ENCODE measurements around the gene ACACB.

ACACB gene

DNA sequence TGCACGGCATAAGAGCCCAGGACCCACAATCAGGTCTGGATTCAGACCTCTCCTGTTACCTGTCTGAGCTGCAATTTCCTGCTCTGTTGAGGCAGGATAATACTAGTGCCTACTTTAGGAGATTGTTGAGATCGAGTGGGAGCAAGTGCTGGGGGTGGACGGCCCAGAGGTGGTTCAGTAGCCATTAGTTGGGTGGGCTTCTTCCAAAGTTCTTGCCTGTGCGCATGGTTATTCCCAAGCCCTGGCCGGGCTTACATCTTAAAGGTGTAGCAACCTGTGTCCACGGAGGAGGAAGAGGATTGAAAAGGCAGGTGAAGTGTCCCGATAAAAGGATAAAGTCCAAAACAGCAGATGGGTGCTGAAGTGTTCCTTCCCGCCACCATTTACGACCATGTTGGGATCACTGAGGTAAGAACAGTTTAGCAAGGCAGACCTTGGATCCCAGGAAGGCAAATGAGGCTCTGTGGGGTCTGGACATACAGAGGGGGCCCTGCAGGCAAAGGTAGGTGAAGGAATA is 33.8 kb downstream of the ACACB start:
- Mint-ChIP-seq H3K4me1 (peaks cover 10% of the 10 kb centered on the region), H3K27me3 (ENCODE audit: low read depth, poor library complexity) (peaks cover 50% of the 10 kb centered on the region), H3K27ac (no peak overlapping the region), H3K9me3 (no peaks in the 10 kb centered on the region), H3K36me3 (ENCODE audit: low read depth) (no peaks in the 10 kb centered on the region), H3K4me3 (no peak overlapping the region)
- TF ChIP-seq, protein P1, sequence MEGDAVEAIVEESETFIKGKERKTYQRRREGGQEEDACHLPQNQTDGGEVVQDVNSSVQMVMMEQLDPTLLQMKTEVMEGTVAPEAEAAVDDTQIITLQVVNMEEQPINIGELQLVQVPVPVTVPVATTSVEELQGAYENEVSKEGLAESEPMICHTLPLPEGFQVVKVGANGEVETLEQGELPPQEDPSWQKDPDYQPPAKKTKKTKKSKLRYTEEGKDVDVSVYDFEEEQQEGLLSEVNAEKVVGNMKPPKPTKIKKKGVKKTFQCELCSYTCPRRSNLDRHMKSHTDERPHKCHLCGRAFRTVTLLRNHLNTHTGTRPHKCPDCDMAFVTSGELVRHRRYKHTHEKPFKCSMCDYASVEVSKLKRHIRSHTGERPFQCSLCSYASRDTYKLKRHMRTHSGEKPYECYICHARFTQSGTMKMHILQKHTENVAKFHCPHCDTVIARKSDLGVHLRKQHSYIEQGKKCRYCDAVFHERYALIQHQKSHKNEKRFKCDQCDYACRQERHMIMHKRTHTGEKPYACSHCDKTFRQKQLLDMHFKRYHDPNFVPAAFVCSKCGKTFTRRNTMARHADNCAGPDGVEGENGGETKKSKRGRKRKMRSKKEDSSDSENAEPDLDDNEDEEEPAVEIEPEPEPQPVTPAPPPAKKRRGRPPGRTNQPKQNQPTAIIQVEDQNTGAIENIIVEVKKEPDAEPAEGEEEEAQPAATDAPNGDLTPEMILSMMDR (IDR thresholded peaks at IDR 0.05): no peak
- no peak for DNase-seq

DNA sequence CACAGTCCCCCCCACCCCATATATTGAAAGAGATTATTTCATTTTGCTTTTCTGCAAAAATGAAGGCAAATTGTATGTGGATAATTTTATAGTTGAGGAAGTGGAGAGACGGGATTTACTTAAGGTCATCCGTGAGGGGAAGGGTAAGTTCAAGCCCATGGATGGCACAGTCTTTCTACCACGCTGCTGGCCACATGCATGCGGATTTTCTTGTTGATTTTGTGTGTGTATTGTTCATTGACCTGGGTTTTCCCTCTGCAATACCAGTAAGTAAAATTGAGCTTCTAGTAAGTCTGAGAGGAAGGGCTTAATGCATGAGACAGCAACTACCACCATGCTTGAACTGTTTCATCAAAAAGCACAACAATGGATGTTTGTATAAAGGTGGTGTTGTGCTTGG is 35.1 kb downstream of the ACACB start:
- no peak for DNase-seq
- Mint-ChIP-seq H3K9me3 (no peaks in the 10 kb centered on the region), H3K4me3 (no peak overlapping the region), H3K36me3 (ENCODE audit: low read depth) (no peaks in the 10 kb centered on the region), H3K4me1 (peaks cover 15% of the 10 kb centered on the region), H3K27ac (no peak overlapping the region), H3K27me3 (ENCODE audit: low read depth, poor library complexity) (peaks cover 53% of the 10 kb centered on the region)
- TF ChIP-seq, protein P1 (IDR thresholded peaks at IDR 0.05): no peak

DNA sequence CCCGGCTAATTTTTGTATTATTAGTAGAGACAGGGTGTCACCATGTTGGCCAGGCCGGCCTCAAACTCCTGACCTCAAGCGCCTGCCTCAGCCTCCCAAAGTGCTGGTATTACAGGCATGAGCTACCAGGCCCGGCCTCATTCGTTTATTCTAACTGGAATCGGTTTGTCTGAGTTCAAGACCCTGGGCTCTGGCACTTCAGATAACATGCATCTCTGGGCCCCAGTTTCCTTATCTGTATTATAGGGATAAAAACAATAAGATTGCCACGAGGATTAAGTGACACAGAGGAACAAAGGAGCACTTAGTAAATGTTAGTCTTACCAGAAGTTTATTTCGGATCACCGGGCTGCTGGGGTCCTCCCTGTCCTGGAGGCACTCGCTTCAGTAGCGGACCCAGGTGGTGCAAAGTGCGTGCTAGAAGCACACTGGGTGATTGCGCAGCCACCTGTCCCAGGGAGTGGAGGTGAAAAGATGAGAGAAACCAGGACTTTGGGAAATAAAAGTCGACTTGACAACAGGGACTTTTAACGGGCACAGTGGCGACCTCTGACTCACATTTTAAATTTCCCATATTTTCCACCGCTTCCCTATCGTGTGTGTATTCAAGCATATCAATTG is 37.5 kb downstream of the ACACB start:
- Mint-ChIP-seq H3K4me1 (peaks cover 15% of the 10 kb centered on the region), H3K36me3 (ENCODE audit: low read depth) (no peaks in the 10 kb centered on the region), H3K4me3 (peak overlapping the region; percentile 83), H3K27me3 (ENCODE audit: low read depth, poor library complexity) (peaks cover 55% of the 10 kb centered on the region), H3K27ac (no peak overlapping the region), H3K9me3 (no peaks in the 10 kb centered on the region)
- TF ChIP-seq, protein P1 (IDR thresholded peaks at IDR 0.05): no peak
- DNase-seq: peak; percentile 9

DNA sequence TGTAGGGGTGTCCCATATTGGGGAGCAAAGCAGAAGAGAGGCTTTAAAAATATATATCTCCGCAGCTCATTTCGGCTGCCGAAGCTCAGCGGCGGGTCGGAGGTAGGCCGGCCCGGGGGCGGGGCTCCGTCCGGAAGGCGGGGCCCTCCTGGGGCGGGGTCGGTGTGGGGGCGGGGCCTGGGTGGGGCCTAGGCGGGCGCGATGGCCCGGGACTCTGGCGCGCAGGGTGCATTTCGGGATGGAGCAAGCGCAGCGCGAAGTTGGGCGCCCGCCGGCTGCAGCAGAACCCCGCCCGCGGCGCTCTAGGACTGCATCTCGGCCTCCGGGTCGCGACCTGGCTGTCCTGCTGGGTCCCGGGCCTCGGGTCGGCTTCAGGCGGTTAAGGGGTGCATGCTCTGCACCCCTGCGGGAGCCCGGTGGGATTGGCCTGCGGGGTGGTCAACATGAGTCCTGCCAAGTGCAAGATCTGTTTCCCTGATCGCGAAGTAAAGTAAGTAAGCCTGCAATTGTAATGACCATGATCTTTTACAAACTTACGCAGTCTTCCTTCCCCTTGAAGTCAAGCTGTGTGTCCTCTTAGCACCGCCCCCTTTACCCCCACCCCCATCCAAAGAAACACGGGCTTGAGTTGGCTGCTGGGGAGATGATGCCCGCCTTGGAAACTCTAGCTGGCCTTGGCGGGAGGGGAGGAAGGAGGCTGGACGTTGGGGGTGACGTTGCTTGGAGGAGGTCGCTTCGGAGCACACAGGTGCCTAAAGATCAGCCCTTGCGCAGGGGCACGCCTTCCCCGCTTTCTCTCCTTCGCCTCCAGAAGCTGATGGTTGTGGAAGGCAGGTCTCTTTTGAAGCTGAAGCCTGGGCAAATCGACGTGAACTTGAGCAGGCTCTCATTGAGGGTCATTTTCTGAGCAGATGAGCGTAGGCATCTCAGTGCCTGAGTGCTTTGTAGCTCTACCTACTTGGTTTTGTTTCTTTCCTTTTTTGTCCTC is 38.4 kb downstream of the ACACB start:
- Mint-ChIP-seq H3K27ac (no peak overlapping the region), H3K4me3 (peak overlapping the region; percentile 90), H3K27me3 (ENCODE audit: low read depth, poor library complexity) (peaks cover 47% of the 10 kb centered on the region), H3K36me3 (ENCODE audit: low read depth) (no peaks in the 10 kb centered on the region), H3K9me3 (no peaks in the 10 kb centered on the region), H3K4me1 (peaks cover 15% of the 10 kb centered on the region)
- peak; percentile 85 for DNase-seq
- TF ChIP-seq, protein P1 (IDR thresholded peaks at IDR 0.05): no peak

DNA sequence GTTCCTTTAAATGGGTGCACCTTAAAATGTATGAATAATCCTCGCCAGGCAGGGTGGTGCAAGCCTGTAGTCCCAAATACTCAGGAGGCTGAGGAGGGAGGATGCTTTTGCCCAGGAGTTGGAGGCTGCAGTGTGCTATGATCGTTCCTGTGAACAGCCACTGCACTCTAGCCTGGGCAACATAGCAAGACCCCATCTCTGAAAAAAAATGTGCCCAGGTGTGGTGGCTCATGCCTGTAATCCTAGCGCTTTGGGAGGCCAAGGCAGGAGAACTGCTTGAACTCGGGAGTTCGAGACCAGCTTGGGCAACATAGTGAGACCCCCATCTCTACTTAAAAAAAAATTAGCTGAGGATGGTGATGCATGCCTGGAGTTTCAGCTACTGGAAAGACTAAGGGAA is 39.6 kb downstream of the ACACB start:
- TF ChIP-seq, protein P1 (IDR thresholded peaks at IDR 0.05): no peak
- Mint-ChIP-seq H3K4me3 (no peak overlapping the region), H3K4me1 (peaks cover 15% of the 10 kb centered on the region), H3K27ac (no peak overlapping the region), H3K36me3 (ENCODE audit: low read depth) (no peaks in the 10 kb centered on the region), H3K27me3 (ENCODE audit: low read depth, poor library complexity) (peaks cover 34% of the 10 kb centered on the region), H3K9me3 (no peaks in the 10 kb centered on the region)
- no peak for DNase-seq
